ENCODE results near the gene CA9. TPM values are rescaled to one million over a fixed set of nuclear protein-coding genes. Genes with fewer than 3 reads are reported as not detected.

CA9 gene
- polyA plus RNA-seq, 1 experiment: 1.2 TPM

DNA sequence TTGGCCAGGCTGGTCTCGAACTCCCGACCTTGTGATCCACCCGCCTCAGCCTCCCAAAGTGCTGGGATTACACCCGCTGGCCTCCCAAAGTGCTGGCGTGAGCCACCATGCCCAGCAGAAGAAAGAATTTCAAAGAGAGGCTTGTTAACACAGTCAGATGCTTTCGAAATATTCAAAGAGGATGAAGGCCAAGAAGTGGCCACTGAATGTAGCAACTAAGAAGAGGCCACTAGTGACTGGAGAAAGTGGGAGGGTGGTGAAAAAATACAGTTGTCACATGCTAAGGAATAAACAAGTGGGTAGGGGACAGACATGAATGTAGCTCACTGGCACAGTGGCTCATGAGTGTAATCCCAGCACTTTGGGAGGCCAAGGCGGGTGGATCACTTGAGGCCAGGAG, 29.0 kb downstream of the CA9 start:
- DNase-seq (ENCODE audit: low read depth, low spot score): no peak
- no peak overlapping the region for H3K27ac ChIP-seq (ENCODE audit: low read depth, low read length)
- CTCF ChIA-PET: interaction anchor here (0.6 kb wide), 1 partner anchor 28 kb away, joined by 3 read pairs; no protein-coding TSS in a partner anchor
- H3K4me3 ChIP-seq (ENCODE audit: low read depth, low read length): no peak overlapping the region
- POLR2A ChIA-PET: interaction anchor here (0.6 kb wide), 1 partner anchor 13 kb away, joined by 5 read pairs; no protein-coding TSS in a partner anchor
- no peaks in the 10 kb centered on the region for H3K9me3 ChIP-seq (ENCODE audit: control insufficient read depth, insufficient read depth, low read length)
- TF ChIP-seq, protein P1, sequence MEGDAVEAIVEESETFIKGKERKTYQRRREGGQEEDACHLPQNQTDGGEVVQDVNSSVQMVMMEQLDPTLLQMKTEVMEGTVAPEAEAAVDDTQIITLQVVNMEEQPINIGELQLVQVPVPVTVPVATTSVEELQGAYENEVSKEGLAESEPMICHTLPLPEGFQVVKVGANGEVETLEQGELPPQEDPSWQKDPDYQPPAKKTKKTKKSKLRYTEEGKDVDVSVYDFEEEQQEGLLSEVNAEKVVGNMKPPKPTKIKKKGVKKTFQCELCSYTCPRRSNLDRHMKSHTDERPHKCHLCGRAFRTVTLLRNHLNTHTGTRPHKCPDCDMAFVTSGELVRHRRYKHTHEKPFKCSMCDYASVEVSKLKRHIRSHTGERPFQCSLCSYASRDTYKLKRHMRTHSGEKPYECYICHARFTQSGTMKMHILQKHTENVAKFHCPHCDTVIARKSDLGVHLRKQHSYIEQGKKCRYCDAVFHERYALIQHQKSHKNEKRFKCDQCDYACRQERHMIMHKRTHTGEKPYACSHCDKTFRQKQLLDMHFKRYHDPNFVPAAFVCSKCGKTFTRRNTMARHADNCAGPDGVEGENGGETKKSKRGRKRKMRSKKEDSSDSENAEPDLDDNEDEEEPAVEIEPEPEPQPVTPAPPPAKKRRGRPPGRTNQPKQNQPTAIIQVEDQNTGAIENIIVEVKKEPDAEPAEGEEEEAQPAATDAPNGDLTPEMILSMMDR (IDR thresholded peaks at IDR 0.05; ENCODE audit: low read depth, low read length): no peak
- no peaks in the 10 kb centered on the region for H3K27me3 ChIP-seq (ENCODE audit: control insufficient read depth, insufficient read depth, low read length)

DNA sequence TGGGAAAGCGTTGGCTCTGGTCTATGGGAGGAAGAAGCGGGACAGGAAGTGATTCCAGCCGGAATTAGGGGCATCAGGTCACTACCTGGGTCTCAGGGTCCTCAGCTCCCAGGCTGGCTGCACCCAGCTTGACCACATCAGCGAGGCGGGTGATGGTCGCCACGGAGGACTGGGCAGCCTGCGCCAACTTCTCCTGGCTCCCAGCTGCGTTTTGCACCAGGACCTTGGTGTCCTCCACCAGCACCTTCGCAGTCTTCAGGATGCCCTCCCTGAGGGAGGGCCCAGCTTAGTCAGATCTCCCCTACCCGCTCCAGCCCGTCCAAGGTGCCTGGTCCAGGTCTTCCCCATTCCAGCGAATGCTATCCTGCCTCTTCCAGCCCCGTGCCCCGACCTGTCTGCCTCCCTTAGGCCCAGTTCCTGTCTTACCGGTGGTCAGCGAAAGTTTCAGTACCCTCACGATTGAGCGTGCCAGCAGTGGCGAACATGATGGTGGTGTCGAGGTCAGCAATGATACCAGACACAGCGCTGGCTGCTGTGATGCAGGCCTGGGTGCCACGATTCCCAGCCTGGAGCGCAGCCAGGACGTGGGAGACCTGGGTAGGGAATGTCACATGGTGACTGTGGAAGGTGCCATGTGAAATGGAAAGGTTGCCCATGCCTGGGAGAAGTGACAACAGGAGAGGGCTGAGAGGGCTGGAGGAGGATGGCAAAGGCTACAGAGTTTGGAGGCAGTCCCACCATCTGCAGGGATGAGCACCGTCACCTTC, 30.4 kb downstream of the CA9 start:
- POLR2A ChIA-PET: interaction anchor here (1.1 kb wide), 1 partner anchor 14 kb away, joined by 9 read pairs; no protein-coding TSS in a partner anchor

DNA sequence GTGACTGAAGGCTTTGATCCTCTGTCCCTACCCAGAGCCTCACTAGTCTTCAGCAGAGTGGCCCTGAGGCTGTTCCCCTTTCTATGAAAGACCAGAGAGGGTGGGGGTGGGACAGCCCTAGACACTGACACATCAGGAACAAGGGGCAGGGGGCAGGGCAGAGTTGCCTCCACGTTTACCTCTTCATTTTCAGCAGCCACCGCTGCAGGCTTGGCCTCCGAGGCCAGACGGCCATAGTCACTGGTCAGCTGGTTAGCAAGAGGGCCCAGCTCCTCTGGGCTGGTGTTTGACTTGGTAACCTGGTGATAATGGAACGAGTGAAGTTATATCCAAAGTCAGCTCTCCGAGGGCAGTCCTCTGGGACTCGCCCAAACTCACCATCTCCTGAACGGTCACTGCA, 31.6 kb downstream of the CA9 start:
- TF ChIP-seq, protein P1 (IDR thresholded peaks at IDR 0.05; ENCODE audit: low read depth, low read length): no peak
- no peaks in the 10 kb centered on the region for H3K27me3 ChIP-seq (ENCODE audit: control insufficient read depth, insufficient read depth, low read length)
- DNase-seq (ENCODE audit: low read depth, low spot score): no peak
- ChIA-PET CTCF (interaction anchor here (7.5 kb wide), 1 partner anchor 9 kb away, joined by 48 read pairs; no protein-coding TSS in a partner anchor), POLR2A (interaction anchor here (0.8 kb wide), 1 partner anchor 75 kb away, joined by 6 read pairs; no protein-coding TSS in a partner anchor)
- no peaks in the 10 kb centered on the region for H3K9me3 ChIP-seq (ENCODE audit: control insufficient read depth, insufficient read depth, low read length)
- H3K27ac ChIP-seq (ENCODE audit: low read depth, low read length): no peak overlapping the region
- no peak overlapping the region for H3K4me3 ChIP-seq (ENCODE audit: low read depth, low read length)

More for the DNA sequence above, 30.4 kb downstream of the CA9 start:
- TF ChIP-seq, protein P1 (IDR thresholded peaks at IDR 0.05; ENCODE audit: low read depth, low read length): no peak
- CTCF ChIA-PET: interaction anchor here (7.5 kb wide), 1 partner anchor 8 kb away, joined by 48 read pairs; no protein-coding TSS in a partner anchor
- DNase-seq (ENCODE audit: low read depth, low spot score): no peak
- H3K4me3 ChIP-seq (ENCODE audit: low read depth, low read length): no peak overlapping the region
- H3K27ac ChIP-seq (ENCODE audit: low read depth, low read length): no peak overlapping the region
- no peaks in the 10 kb centered on the region for H3K27me3 ChIP-seq (ENCODE audit: control insufficient read depth, insufficient read depth, low read length)
- no peaks in the 10 kb centered on the region for H3K9me3 ChIP-seq (ENCODE audit: control insufficient read depth, insufficient read depth, low read length)

DNA sequence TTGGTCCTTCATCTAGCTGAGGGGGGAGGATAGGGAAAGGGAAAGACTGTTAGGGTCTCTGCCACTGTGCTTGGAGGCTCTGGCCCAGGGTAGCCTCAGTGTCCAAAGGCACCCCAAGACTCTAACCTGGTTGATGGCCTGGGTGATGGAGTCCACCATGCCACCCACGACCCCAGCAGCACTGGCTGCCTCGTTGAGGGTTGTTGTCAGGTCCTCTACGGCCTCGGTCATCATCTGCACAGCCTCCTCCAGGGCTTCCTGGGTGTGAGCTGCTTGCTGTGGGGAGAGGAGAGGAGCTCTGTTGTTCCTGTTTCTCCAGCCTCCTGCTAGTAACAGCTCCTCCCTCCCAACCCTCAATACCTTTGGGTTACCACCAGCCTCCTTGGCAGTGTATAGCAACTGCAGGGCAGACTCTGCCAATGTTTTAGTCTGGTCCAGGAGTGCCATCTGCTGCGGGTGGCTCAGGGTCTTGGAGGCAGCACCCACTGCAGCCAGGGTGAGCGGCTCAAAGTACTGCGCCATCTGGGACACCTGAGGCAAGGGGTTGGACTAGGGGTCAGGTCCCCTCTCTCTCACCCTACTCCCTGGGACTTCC, 32.2 kb downstream of the CA9 start:
- ChIA-PET CTCF (interaction anchor here (7.5 kb wide), 1 partner anchor 10 kb away, joined by 48 read pairs; no protein-coding TSS in a partner anchor), POLR2A (interaction anchor here (1.2 kb wide), 1 partner anchor 11 kb away, joined by 8 read pairs; no protein-coding TSS in a partner anchor)

More for the DNA sequence above, 32.2 kb downstream of the CA9 start:
- Histone ChIP-seq H3K9me3 (ENCODE audit: control insufficient read depth, insufficient read depth, low read length) (no peaks in the 10 kb centered on the region), H3K4me3 (ENCODE audit: low read depth, low read length) (no peak overlapping the region), H3K27ac (ENCODE audit: low read depth, low read length) (no peak overlapping the region), H3K27me3 (ENCODE audit: control insufficient read depth, insufficient read depth, low read length) (no peaks in the 10 kb centered on the region)
- DNase-seq (ENCODE audit: low read depth, low spot score): no peak
- TF ChIP-seq, protein P1 (IDR thresholded peaks at IDR 0.05; ENCODE audit: low read depth, low read length): no peak
